HepG2 (cell line): ENCODE measurements around the gene FUT3. TPM values are rescaled to one million over a fixed set of nuclear protein-coding genes. Genes with fewer than 3 reads are reported as not detected.
A peak's percentile ranks its signal among the peaks of the same experiment; 100 is the strongest.

ENCODE experiments used
- AGO2 ChIP-seq: fragments of 200-400 bp; formaldehyde crosslinking; optimal IDR thresholded peaks from 2 replicates; pipeline ENCODE3; 2017; ENCODE audit warnings: mild to moderate bottlenecking, low read depth, low read length, moderate library complexity
- ARID4A ChIP-seq: sonication (generic); formaldehyde crosslinking; IDR thresholded peaks from 2 replicates; pipeline ENCODE4 v1.5.0; 2020; ENCODE audit warnings: mild to moderate bottlenecking, missing genetic modification reagents, borderline replicate concordance
- CCDC6 ChIP-seq: sonication (generic); formaldehyde crosslinking; IDR thresholded peaks from 2 replicates; pipeline ENCODE4 v1.8.1; 2022; ENCODE audit warnings: mild to moderate bottlenecking, missing genetic modification reagents, moderate library complexity
- EP300 ChIP-seq, 3 experiments: sonication (generic) in 1 of 3; formaldehyde crosslinking in 1 of 3; IDR thresholded peaks; 2 replicates each; pipeline versions ENCODE4 v1.5.1 to v1.6.1; 2011 to 2020; ENCODE audit warnings: low read depth in 2 of 3, low read length in 2 of 3, borderline replicate concordance in 1 of 3, improper control_type of control experiment in 1 of 3, mild to moderate bottlenecking in 1 of 3, missing genetic modification reagents in 1 of 3, moderate library complexity in 1 of 3
- FOSL2 ChIP-seq: sonication (generic); formaldehyde crosslinking; IDR thresholded peaks from 2 replicates; pipeline ENCODE4 v1.4.0; 2020; ENCODE audit warnings: missing genetic modification reagents
- GATA4 ChIP-seq: sonication (generic); IDR thresholded peaks from 2 replicates; pipeline ENCODE4 v1.6.1; 2016; ENCODE audit warnings: antibody characterized with exemption, low read depth, borderline replicate concordance
- ISX ChIP-seq: sonication (generic); formaldehyde crosslinking; conservative IDR thresholded peaks from 2 replicates; pipeline ENCODE4 v1.5.0; 2020; ENCODE audit warnings: missing genetic modification reagents
- JARID2 ChIP-seq: sonication (generic); formaldehyde crosslinking; IDR thresholded peaks from 2 replicates; pipeline ENCODE4 v1.8.1; 2023; ENCODE audit warnings: missing genetic modification reagents, inconsistent platforms; ENCODE audit not compliant: insufficient replicate concordance
- MTF1 ChIP-seq: sonication (generic); formaldehyde crosslinking; IDR thresholded peaks from 2 replicates; pipeline ENCODE4 v1.5.0; 2020; ENCODE audit warnings: missing genetic modification reagents
- PCBP1 ChIP-seq: fragments of 200-400 bp; formaldehyde crosslinking; IDR thresholded peaks from 2 replicates; pipeline ENCODE4 v1.6.1; 2017; ENCODE audit warnings: mild to moderate bottlenecking, low read depth, low read length, borderline replicate concordance
- POGZ ChIP-seq: sonication (generic); formaldehyde crosslinking; IDR thresholded peaks from 2 replicates; pipeline ENCODE4 v1.4.0; 2020; ENCODE audit warnings: mild to moderate bottlenecking, missing genetic modification reagents
- SP1 ChIP-seq, 2 experiments: fragments of 450-650 bp in 1 of 2; sonication (generic) in 1 of 2; formaldehyde crosslinking in 1 of 2; IDR thresholded peaks; 2 replicates each; pipeline versions ENCODE4 v1.4.0 to v1.6.1; 2016 to 2020; ENCODE audit warnings: missing genetic modification reagents in 1 of 2
- ZBTB39 ChIP-seq: sonication (generic); formaldehyde crosslinking; IDR thresholded peaks from 2 replicates; pipeline ENCODE4 v1.5.0; 2020; ENCODE audit warnings: missing genetic modification reagents
- ZFP36L2 ChIP-seq: sonication (generic); formaldehyde crosslinking; IDR thresholded peaks from 2 replicates; pipeline ENCODE4 v1.4.0; 2020; ENCODE audit warnings: missing genetic modification reagents
- ZFP41 ChIP-seq: sonication (generic); formaldehyde crosslinking; IDR thresholded peaks from 2 replicates; pipeline ENCODE4 v1.4.0; 2020; ENCODE audit warnings: mild to moderate bottlenecking, missing genetic modification reagents, borderline replicate concordance
- ZFP82 ChIP-seq: sonication (generic); formaldehyde crosslinking; IDR thresholded peaks from 2 replicates; pipeline ENCODE4 v1.5.1; 2020; ENCODE audit warnings: mild to moderate bottlenecking, missing genetic modification reagents, borderline replicate concordance
- ZFP90 ChIP-seq: sonication (generic); formaldehyde crosslinking; IDR thresholded peaks from 2 replicates; pipeline ENCODE4 v1.8.0; 2022; ENCODE audit warnings: missing genetic modification reagents, mild to moderate bottlenecking, inconsistent platforms, borderline replicate concordance
- ZNF331 ChIP-seq: sonication (generic); formaldehyde crosslinking; IDR thresholded peaks from 2 replicates; pipeline ENCODE4 v1.4.0; 2020; ENCODE audit warnings: missing genetic modification reagents
- ZNF333 ChIP-seq: sonication (generic); formaldehyde crosslinking; IDR thresholded peaks from 2 replicates; pipeline ENCODE4 v1.4.0; 2020; ENCODE audit warnings: mild to moderate bottlenecking, missing genetic modification reagents, borderline replicate concordance
- ZNF501 ChIP-seq: sonication (generic); formaldehyde crosslinking; IDR thresholded peaks from 2 replicates; pipeline ENCODE4 v1.5.1; 2020; ENCODE audit warnings: mild to moderate bottlenecking, moderate library complexity, missing genetic modification reagents
- ZNF772 ChIP-seq: sonication (generic); formaldehyde crosslinking; IDR thresholded peaks from 2 replicates; pipeline ENCODE4 v1.5.0; 2020; ENCODE audit warnings: mild to moderate bottlenecking, missing genetic modification reagents
- ZNF776 ChIP-seq: sonication (generic); formaldehyde crosslinking; IDR thresholded peaks from 2 replicates; pipeline ENCODE4 v1.4.0; 2020; ENCODE audit warnings: mild to moderate bottlenecking, missing genetic modification reagents
- ZNF781 ChIP-seq: sonication (generic); formaldehyde crosslinking; IDR thresholded peaks from 2 replicates; pipeline ENCODE4 v1.5.1; 2020; ENCODE audit warnings: borderline replicate concordance, mild to moderate bottlenecking, missing genetic modification reagents; ENCODE audit errors: not compliant biosample characterization
- ZNF782 ChIP-seq: sonication (generic); formaldehyde crosslinking; IDR thresholded peaks from 2 replicates; pipeline ENCODE4 v1.4.0; 2020; ENCODE audit warnings: missing genetic modification reagents, mild to moderate bottlenecking, borderline replicate concordance
- polyA plus RNA-seq, 8 experiments: library from polyadenylated mRNA; depleted of rRNA in 3 of 8; stranded (reverse) in 7 of 8; unstranded in 1 of 8; fragments of >200 nt; fragmentation: Illumina TruSeq in 4 of 8; extraction: Trizol in 4 of 8; gene quantifications; 2 replicates each; pipeline versions ENCODE4 v1.2.1 to v1.2.3, GENCODE V29; 2011 to 2016; ENCODE audit warnings: low read depth in 4 of 8, missing spikeins in 1 of 8, mixed read lengths in 1 of 8; ENCODE audit not compliant: insufficient read depth in 1 of 8
- total RNA-seq, 5 experiments: library from RNA; depleted of rRNA; stranded (reverse); fragments of >200 nt; fragmentation: Illumina TruSeq; extraction: Trizol; gene quantifications; 2 replicates each; pipeline ENCODE4 v1.2.3, GENCODE V29; 2016; ENCODE audit warnings: low read depth in 1 of 5

The FUT3 gene
- total and polyA plus RNA-seq, 2 of the 13 experiments (the other 11 are each of a cell fraction or from before 2014, with no cell fraction given) = 0.53 to 1.1 TPM

DNA sequence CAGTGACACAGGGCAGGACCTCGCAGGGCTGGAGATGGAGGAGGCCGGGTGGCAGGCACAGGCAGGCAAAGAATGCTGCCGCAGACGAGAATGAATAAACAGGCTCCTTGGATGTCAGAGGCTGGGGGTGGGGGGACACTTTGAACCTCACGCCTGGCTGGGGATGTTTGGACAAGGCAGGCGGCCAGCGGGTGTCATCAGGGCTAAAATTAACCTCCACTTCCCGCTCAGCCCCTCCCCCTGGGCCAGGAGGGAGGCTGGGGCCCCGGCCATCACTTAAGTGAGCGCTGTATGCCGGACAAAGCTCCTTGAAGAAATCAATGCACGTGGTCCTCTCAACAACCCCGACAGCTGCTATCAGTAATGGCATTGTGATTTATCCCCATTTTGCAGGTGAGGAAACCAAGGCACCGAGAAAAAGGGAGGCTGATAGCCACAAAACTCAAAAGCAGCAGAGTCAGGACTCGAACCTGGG lies 29.4 kb upstream of the FUT3 start (continued):
- no peak for TF ChIP-seq ZBTB39 (CRISPR knock-in tag)
- TF ChIP-seq ZNF331 (CRISPR knock-in tag) = no peak; the same call in none of the 2 replicates
- peak; percentile 57 for TF ChIP-seq POGZ (CRISPR knock-in tag)
- TF ChIP-seq ZNF772 (CRISPR knock-in tag) = no peak
- TF ChIP-seq MTF1 = no peak
- TF ChIP-seq PCBP1 = 0 out of 2 replicates have a peak, but pooled peaks have one; percentile 41
- TF ChIP-seq ZNF333 (CRISPR knock-in tag) = no peak
- TF ChIP-seq ZNF782 (CRISPR knock-in tag) = no peak
- TF ChIP-seq ZNF781 (CRISPR knock-in tag) = no peak
- TF ChIP-seq ZFP36L2 (CRISPR knock-in tag) = no peak
- peak; percentile 33; the same call in 1 of the 2 replicates for TF ChIP-seq ZNF501 (CRISPR knock-in tag)
- TF ChIP-seq JARID2 (CRISPR knock-in tag) = no peak
- TF ChIP-seq EP300 (IDR thresholded peaks at IDR 0.05; ENCODE audit: low read depth in 2 of 2, low read length in 2 of 2) = peak; percentile 54 to 93; a peak in 3 of 4 replicates
- peak; percentile 90 for TF ChIP-seq EP300 (CRISPR knock-in tag; IDR thresholded peaks at IDR 0.05; ENCODE audit: borderline replicate concordance)
- TF ChIP-seq GATA4 = no peak
- TF ChIP-seq AGO2 = no peak
- 0 out of 2 replicates have a peak, but pooled peaks have one; percentile 57 for TF ChIP-seq ZFP82 (CRISPR knock-in tag)
- TF ChIP-seq ZNF776 (CRISPR knock-in tag) = no peak
- TF ChIP-seq ZFP41 (CRISPR knock-in tag) = no peak
- TF ChIP-seq SP1 (IDR thresholded peaks at IDR 0.05) = no peak
- TF ChIP-seq SP1 (CRISPR knock-in tag; IDR thresholded peaks at IDR 0.05) = peak; percentile 53; the same call in 1 of the 2 replicates
- peak; percentile 90 for TF ChIP-seq ZFP90 (CRISPR knock-in tag)
- TF ChIP-seq FOSL2 (CRISPR knock-in tag) = peak; percentile 75; the same call in 1 of the 2 replicates
- TF ChIP-seq CCDC6 (CRISPR knock-in tag) = peak; percentile 61; the same call in 1 of the 2 replicates
- TF ChIP-seq ARID4A (CRISPR knock-in tag) = peak; percentile 66; the same call in 1 of the 2 replicates
- TF ChIP-seq ISX (CRISPR knock-in tag) = no peak
